SK-N-SH treated with all-trans-retinoic acid at 6 μM for 48 hours (cell line): ENCODE data around the gene NCAPD2.

Experiments used
- ATAC-seq: fragments of 200-7000 bp; cut with Tn5 transposase; 3 replicates; pipeline ENCODE4 v1.9.1; 2020; ENCODE audit warnings: mild to moderate bottlenecking, moderate library complexity
- ARNTL ChIP-seq: fragments of 450-650 bp; formaldehyde crosslinking; IDR thresholded peaks from 2 replicates; pipeline ENCODE4 v1.5.0; 2020; ENCODE audit warnings: low read depth, mild to moderate bottlenecking, moderate library complexity, borderline replicate concordance
- BACH2 ChIP-seq: fragments of 250-450 bp; sonication (Bioruptor Pico); IDR thresholded peaks from 2 replicates; pipeline ENCODE4 v1.9.0; 2021; ENCODE audit warnings: mild to moderate bottlenecking, borderline replicate concordance
- CSDC2 ChIP-seq: fragments of 250-450 bp; sonication (Bioruptor Pico); IDR thresholded peaks from 2 replicates; pipeline ENCODE4 v1.5.0; 2020; ENCODE audit warnings: mild to moderate bottlenecking, moderate library complexity
- ESRRG ChIP-seq: fragments of 250-450 bp; sonication (Bioruptor Pico); IDR thresholded peaks from 2 replicates; pipeline ENCODE4 v1.6.1; 2021; ENCODE audit warnings: mild to moderate bottlenecking
- ISL1 ChIP-seq: fragments of 250-450 bp; sonication (Bioruptor Pico); IDR thresholded peaks from 2 replicates; pipeline ENCODE4 v2.1.2; 2022; ENCODE audit warnings: mild to moderate bottlenecking, moderate library complexity
- OSR1 ChIP-seq: fragments of 250-450 bp; sonication (Bioruptor Pico); IDR thresholded peaks from 2 replicates; pipeline ENCODE4 v1.8.0; 2022; ENCODE audit warnings: moderate library complexity, mild to moderate bottlenecking, inconsistent platforms
- PPARA ChIP-seq: fragments of 250-450 bp; sonication (Bioruptor Pico); IDR thresholded peaks from 2 replicates; pipeline ENCODE4 v1.5.0; 2020; ENCODE audit warnings: mild to moderate bottlenecking, borderline replicate concordance
- RARB ChIP-seq: fragments of 250-450 bp; sonication (Bioruptor Pico); IDR thresholded peaks from 2 replicates; pipeline ENCODE4 v1.8.0; 2021; ENCODE audit warnings: mild to moderate bottlenecking, moderate library complexity
- SNAI2 ChIP-seq: fragments of 250-450 bp; sonication (Bioruptor Pico); IDR thresholded peaks from 2 replicates; pipeline ENCODE4 v1.5.0; 2020; ENCODE audit warnings: mild to moderate bottlenecking, moderate library complexity
- TCF4 ChIP-seq: fragments of 250-450 bp; sonication (Bioruptor Pico); IDR thresholded peaks from 2 replicates; pipeline ENCODE4 v1.8.0; 2021; ENCODE audit warnings: mild to moderate bottlenecking, moderate library complexity, borderline replicate concordance
- TOX ChIP-seq: fragments of 250-450 bp; sonication (Bioruptor Pico); IDR thresholded peaks from 2 replicates; pipeline ENCODE4 v1.8.0; 2021; ENCODE audit warnings: mild to moderate bottlenecking, moderate library complexity, borderline replicate concordance
- ZC3H10 ChIP-seq: fragments of 250-450 bp; sonication (Bioruptor Pico); IDR thresholded peaks from 2 replicates; pipeline ENCODE4 v1.5.1; 2021; ENCODE audit warnings: mild to moderate bottlenecking, moderate library complexity
- ZFP3 ChIP-seq: fragments of 250-450 bp; sonication (Bioruptor Pico); IDR thresholded peaks from 2 replicates; pipeline ENCODE4 v1.5.0; 2020; ENCODE audit warnings: mild to moderate bottlenecking, moderate library complexity
- ZFP30 ChIP-seq: fragments of 450-650 bp; formaldehyde crosslinking; IDR thresholded peaks from 2 replicates; pipeline ENCODE4 v1.5.0; 2022; ENCODE audit warnings: mild to moderate bottlenecking, moderate library complexity
- ZNF565 ChIP-seq: fragments of 450-650 bp; formaldehyde crosslinking; conservative IDR thresholded peaks from 2 replicates; pipeline ENCODE4 v1.5.0; 2020; ENCODE audit warnings: low read depth, mild to moderate bottlenecking, moderate library complexity
- ZNF70 ChIP-seq: fragments of 450-650 bp; formaldehyde crosslinking; IDR thresholded peaks from 2 replicates; pipeline ENCODE4 v1.5.0; 2020; ENCODE audit warnings: mild to moderate bottlenecking, moderate library complexity
- ZNF8 ChIP-seq: fragments of 450-650 bp; formaldehyde crosslinking; IDR thresholded peaks from 2 replicates; pipeline ENCODE4 v1.5.0; 2020; ENCODE audit warnings: mild to moderate bottlenecking, moderate library complexity
- TF ChIP-seq, protein P1 (sequence below): fragments of 250-450 bp; sonication (Bioruptor Pico); IDR thresholded peaks from 2 replicates; pipeline ENCODE4 v1.8.0; 2021; ENCODE audit warnings: low read depth, mild to moderate bottlenecking, moderate library complexity, borderline replicate concordance
- TF ChIP-seq, protein P2 (sequence below): fragments of 250-450 bp; sonication (Bioruptor Pico); IDR thresholded peaks from 2 replicates; pipeline ENCODE4 v1.5.0; 2020; ENCODE audit warnings: mild to moderate bottlenecking, moderate library complexity
- TF ChIP-seq, protein P3 (sequence below): fragments of 250-450 bp; sonication (Bioruptor Pico); IDR thresholded peaks from 2 replicates; pipeline ENCODE4 v1.5.1; 2021; ENCODE audit warnings: mild to moderate bottlenecking, moderate library complexity
- TF ChIP-seq, protein P4 (sequence below): fragments of 250-450 bp; sonication (Bioruptor Pico); IDR thresholded peaks from 2 replicates; pipeline ENCODE4 v1.8.0; 2020; ENCODE audit warnings: mild to moderate bottlenecking, moderate library complexity, borderline replicate concordance
- TF ChIP-seq, protein P5 (sequence below): fragments of 250-450 bp; sonication (Bioruptor Pico); IDR thresholded peaks from 2 replicates; pipeline ENCODE4 v1.5.1; 2020; ENCODE audit warnings: low read depth, mild to moderate bottlenecking, moderate library complexity

NCAPD2 gene

DNA sequence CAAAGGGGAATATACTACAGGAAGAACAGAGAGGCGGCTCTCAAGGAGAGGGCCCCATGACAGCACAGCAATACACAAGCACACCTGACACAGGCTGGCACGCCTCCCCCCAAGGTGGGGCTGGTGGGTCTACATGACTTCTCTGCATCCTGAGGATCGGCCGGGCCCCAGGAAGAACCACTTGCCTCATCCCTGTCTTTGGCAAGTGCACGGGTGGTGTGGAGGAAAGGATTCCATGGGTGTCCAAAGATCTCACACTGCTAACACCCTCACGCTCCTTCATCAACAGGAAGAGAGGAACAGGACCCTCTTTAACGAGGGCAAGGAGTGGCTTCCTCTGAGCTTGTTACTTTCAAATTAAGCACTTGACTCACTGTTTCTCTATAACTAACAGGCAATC, 30.7 kb upstream of the NCAPD2 start:
- TF ChIP-seq ZFP3 (CRISPR knock-in tag) (no peak), ZFP30 (CRISPR knock-in tag) (no peak), TOX (CRISPR knock-in tag) (no peak), TCF4 (CRISPR knock-in tag) (no peak), ZNF70 (CRISPR knock-in tag) (no peak)
- no peak for ATAC-seq

DNA sequence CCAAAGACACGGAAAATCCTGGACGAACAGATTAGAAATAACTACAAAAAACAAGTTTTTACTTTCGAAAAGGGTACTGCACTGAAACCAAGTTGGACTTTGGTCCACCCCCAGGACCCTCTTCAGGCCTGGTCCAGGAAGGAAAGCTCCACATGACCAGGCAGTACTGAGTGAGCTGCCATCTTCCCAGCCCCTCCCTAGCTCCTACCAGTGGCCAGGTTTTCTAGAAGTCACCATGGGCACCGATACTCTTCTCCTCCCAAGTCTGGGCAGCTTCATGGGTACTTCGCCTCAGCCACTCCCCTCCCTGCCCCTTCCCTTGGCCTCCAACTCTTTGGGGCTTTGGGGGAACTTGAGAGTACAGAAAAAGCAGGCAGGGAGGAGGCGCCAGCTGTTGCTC, 30.0 kb upstream of the NCAPD2 start:
- ATAC-seq = no peak
- TF ChIP-seq ZNF565 (CRISPR knock-in tag) = no peak
- TF ChIP-seq, protein P1, sequence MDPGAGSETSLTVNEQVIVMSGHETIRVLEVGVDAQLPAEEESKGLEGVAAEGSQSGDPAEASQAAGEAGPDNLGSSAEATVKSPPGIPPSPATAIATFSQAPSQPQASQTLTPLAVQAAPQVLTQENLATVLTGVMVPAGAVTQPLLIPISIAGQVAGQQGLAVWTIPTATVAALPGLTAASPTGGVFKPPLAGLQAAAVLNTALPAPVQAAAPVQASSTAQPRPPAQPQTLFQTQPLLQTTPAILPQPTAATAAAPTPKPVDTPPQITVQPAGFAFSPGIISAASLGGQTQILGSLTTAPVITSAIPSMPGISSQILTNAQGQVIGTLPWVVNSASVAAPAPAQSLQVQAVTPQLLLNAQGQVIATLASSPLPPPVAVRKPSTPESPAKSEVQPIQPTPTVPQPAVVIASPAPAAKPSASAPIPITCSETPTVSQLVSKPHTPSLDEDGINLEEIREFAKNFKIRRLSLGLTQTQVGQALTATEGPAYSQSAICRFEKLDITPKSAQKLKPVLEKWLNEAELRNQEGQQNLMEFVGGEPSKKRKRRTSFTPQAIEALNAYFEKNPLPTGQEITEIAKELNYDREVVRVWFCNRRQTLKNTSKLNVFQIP (CRISPR knock-in tag) = no peak
- no peak for TF ChIP-seq RARB (CRISPR knock-in tag)
- no peak for TF ChIP-seq ZFP3 (CRISPR knock-in tag)
- no peak for TF ChIP-seq ZNF70 (CRISPR knock-in tag)
- TF ChIP-seq ESRRG (CRISPR knock-in tag) = no peak
- TF ChIP-seq ZC3H10 = no peak
- TF ChIP-seq OSR1 (CRISPR knock-in tag) = no peak
- TF ChIP-seq TCF4 (CRISPR knock-in tag) = no peak
- TF ChIP-seq, protein P2, sequence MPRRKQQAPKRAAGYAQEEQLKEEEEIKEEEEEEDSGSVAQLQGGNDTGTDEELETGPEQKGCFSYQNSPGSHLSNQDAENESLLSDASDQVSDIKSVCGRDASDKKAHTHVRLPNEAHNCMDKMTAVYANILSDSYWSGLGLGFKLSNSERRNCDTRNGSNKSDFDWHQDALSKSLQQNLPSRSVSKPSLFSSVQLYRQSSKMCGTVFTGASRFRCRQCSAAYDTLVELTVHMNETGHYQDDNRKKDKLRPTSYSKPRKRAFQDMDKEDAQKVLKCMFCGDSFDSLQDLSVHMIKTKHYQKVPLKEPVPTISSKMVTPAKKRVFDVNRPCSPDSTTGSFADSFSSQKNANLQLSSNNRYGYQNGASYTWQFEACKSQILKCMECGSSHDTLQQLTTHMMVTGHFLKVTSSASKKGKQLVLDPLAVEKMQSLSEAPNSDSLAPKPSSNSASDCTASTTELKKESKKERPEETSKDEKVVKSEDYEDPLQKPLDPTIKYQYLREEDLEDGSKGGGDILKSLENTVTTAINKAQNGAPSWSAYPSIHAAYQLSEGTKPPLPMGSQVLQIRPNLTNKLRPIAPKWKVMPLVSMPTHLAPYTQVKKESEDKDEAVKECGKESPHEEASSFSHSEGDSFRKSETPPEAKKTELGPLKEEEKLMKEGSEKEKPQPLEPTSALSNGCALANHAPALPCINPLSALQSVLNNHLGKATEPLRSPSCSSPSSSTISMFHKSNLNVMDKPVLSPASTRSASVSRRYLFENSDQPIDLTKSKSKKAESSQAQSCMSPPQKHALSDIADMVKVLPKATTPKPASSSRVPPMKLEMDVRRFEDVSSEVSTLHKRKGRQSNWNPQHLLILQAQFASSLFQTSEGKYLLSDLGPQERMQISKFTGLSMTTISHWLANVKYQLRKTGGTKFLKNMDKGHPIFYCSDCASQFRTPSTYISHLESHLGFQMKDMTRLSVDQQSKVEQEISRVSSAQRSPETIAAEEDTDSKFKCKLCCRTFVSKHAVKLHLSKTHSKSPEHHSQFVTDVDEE (CRISPR knock-in tag) = no peak
- no peak for TF ChIP-seq TOX (CRISPR knock-in tag)
- TF ChIP-seq, protein P3, sequence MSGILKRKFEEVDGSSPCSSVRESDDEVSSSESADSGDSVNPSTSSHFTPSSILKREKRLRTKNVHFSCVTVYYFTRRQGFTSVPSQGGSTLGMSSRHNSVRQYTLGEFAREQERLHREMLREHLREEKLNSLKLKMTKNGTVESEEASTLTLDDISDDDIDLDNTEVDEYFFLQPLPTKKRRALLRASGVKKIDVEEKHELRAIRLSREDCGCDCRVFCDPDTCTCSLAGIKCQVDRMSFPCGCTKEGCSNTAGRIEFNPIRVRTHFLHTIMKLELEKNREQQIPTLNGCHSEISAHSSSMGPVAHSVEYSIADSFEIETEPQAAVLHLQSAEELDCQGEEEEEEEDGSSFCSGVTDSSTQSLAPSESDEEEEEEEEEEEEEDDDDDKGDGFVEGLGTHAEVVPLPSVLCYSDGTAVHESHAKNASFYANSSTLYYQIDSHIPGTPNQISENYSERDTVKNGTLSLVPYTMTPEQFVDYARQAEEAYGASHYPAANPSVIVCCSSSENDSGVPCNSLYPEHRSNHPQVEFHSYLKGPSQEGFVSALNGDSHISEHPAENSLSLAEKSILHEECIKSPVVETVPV (CRISPR knock-in tag) = no peak
- TF ChIP-seq ISL1 = no peak
- TF ChIP-seq SNAI2 = no peak
- no peak for TF ChIP-seq ZNF8
- no peak for TF ChIP-seq CSDC2 (CRISPR knock-in tag)
- no peak for TF ChIP-seq BACH2

DNA sequence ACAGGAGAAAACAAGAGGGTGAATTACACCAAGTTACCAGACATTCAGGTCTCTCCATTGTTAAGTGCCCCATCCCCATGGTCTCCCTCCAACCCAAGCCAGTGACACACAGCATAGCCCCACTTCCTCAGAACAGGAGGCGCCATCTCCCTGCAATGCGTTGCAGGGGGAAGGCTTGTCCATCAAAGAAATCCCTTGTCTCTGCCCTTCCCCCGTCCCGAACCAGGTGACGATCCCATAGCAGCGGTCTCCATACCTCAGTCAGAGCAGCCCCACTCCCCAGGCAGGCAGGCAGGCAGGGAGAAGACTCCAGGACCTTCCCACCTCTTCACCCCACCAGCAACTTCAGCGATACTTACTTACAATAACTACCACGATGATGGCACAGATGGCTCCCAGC, 29.4 kb upstream of the NCAPD2 start:
- TF ChIP-seq, protein P2 (CRISPR knock-in tag) = no peak
- TF ChIP-seq, protein P3 (CRISPR knock-in tag) = no peak
- TF ChIP-seq, protein P4, sequence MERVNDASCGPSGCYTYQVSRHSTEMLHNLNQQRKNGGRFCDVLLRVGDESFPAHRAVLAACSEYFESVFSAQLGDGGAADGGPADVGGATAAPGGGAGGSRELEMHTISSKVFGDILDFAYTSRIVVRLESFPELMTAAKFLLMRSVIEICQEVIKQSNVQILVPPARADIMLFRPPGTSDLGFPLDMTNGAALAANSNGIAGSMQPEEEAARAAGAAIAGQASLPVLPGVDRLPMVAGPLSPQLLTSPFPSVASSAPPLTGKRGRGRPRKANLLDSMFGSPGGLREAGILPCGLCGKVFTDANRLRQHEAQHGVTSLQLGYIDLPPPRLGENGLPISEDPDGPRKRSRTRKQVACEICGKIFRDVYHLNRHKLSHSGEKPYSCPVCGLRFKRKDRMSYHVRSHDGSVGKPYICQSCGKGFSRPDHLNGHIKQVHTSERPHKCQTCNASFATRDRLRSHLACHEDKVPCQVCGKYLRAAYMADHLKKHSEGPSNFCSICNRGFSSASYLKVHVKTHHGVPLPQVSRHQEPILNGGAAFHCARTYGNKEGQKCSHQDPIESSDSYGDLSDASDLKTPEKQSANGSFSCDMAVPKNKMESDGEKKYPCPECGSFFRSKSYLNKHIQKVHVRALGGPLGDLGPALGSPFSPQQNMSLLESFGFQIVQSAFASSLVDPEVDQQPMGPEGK (CRISPR knock-in tag) = no peak
- no peak for TF ChIP-seq PPARA (CRISPR knock-in tag)
- TF ChIP-seq, protein P5, sequence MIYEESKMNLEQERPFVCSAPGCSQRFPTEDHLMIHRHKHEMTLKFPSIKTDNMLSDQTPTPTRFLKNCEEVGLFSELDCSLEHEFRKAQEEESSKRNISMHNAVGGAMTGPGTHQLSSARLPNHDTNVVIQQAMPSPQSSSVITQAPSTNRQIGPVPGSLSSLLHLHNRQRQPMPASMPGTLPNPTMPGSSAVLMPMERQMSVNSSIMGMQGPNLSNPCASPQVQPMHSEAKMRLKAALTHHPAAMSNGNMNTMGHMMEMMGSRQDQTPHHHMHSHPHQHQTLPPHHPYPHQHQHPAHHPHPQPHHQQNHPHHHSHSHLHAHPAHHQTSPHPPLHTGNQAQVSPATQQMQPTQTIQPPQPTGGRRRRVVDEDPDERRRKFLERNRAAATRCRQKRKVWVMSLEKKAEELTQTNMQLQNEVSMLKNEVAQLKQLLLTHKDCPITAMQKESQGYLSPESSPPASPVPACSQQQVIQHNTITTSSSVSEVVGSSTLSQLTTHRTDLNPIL (CRISPR knock-in tag) = no peak
- no peak for TF ChIP-seq ZC3H10
- no peak for TF ChIP-seq CSDC2 (CRISPR knock-in tag)
- TF ChIP-seq ARNTL (CRISPR knock-in tag) = no peak
- no peak for TF ChIP-seq ZNF70 (CRISPR knock-in tag)
- TF ChIP-seq ZFP30 (CRISPR knock-in tag) = no peak
- TF ChIP-seq RARB (CRISPR knock-in tag) = no peak
- no peak for TF ChIP-seq ZFP3 (CRISPR knock-in tag)
- TF ChIP-seq TOX (CRISPR knock-in tag) = no peak
- TF ChIP-seq ZNF565 (CRISPR knock-in tag) = no peak
- ATAC-seq = no peak
